Stimulated activated CD4-positive, alpha-beta T cell treated with anti-CD3 and anti-CD28 coated beads, Interleukin-4, amount 100 ng/mL, for 4 hours (primary cell): ENCODE measurements around the gene MTMR12.
"Not testable (repeated sequence)": the region's sequence is repeated elsewhere in the genome, so short reads cannot be mapped to it uniquely, and the experiment has no call there.

Source experiments
- DNase-seq, 2 experiments: peaks; one replicate each; pipeline ENCODE4 v3.0.0-alpha.2; 2020

MTMR12 gene

DNA sequence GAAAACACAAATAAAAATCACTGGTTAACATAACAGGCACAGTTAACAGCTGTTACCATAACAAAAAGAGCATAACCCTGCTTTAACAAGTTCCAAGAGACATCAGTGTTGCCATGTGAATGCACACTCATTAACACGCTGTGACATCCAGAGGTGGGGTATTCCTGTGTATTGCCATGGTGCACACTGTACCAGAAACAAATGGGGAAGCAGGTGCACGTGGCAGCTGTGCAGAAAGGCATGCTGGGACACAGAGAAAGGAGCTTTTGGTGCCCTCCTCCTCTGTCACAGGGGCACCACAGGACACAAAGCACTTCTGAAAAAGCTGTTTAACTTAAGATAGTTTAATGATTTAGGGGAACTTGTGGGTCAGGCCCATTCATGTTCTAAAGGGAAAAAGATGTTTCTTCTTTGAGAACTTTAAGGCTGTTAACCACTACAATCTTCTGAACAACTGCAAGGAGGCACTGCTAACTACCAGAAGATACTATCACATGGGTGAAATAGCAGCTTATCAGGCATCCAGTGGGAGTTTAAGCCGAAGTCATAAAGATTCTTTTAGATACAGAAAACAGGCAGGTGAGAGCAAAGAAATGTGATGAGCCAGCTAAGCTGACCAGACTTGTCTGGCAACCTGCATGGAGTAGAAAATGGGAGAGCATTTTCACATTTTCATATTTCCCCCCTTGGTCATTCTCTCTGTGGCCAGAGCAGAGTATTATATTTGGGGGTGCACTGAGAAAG is 82.2 kb downstream of the MTMR12 start:
- DNase-seq: no peak

- no peak for DNase-seq
These were observed 83.2 kb downstream of the MTMR12 start for GRCh38 chr5:32229586-32229985.

DNA sequence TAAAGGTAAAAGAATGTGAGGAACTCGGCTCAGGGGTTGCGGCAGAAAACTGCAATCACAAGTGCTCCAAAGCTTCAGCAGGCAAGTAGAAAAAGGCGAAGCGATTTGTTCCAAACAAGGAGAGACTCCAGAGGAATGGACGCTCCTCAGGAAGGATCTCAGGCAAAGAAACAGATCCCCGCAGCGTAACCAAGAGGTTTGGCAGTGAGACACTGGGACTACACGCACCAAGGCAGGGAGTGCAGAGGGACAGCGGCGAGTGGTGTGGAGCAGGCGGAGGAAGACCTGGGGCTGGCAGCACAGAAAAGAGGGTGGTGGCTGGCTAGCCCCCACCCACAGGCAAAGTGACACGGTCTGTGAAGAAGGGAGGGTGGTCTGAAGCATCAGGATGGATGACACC is 83.9 kb downstream of the MTMR12 start:
- no peak for DNase-seq

- no peak for DNase-seq
These were observed 87.3 kb downstream of the MTMR12 start for GRCh38 chr5:32225445-32225844.

- DNase-seq: no peak
These were observed 88.6 kb downstream of the MTMR12 start for GRCh38 chr5:32223972-32224609.

DNA sequence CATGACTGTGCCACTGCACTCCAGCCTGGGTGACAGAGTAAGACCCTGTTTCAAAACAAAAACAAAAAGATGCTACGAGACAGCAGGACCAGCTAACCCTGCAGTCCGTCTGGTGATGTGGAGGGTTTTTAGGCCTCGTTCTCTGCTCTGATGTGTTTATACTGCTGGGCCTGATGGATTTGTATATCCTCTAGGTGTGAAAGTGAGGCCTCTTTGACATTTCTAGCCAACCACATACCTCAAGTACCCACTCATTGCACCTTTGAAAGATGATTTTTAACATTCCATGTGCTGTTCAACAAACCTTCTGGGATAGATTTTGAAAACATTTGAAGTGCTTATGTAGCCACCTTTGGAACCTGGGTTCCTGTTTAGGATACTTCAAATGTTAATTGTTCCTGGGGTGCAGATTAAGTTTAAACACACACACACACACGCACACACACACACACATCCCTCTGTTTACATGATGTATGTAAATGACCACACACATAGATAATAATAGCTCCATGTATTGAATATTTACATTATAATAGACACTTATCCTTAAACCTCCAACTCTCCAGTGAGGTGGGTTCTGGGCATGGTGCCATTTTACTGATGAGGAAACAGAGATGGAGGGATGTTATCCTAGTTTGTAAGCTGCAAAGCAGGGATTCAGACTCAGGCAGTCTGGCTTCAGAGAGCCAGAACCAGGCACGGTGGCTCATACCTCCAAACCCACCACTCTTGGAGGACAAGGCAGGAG is 89.8 kb downstream of the MTMR12 start:
- no peak for DNase-seq

- no peak for DNase-seq
These were observed 94.8 kb downstream of the MTMR12 start for GRCh38 chr5:32217886-32218396.

- DNase-seq: not testable (repeated sequence)
These were observed 98.4 kb downstream of the MTMR12 start for GRCh38 chr5:32214344-32214743.

DNA sequence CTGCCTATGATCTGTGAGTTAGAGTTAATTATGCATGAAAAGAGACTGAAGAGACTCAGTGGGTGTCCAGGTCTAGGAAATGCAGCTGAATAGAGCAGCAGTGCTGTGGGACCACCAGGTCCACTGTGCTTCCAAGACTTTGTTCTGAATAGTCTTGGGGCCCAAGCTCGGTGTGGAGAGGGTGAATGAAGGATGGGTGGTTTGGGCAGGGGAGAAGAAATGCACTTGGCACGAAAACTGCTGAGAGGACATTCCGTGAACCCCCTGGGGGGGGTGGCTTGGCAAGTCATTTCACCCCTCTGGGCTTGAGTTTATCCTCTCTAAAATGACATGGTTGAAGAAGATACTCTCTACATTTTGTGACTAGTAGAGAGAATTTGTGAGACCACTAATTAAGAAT is 102.6 kb downstream of the MTMR12 start:
- no peak for DNase-seq

GRCh38 chr5:32208837-32209236 is 103.9 kb downstream of the MTMR12 start:
- not testable (repeated sequence) for DNase-seq

- no peak for DNase-seq
These were observed 105.4 kb downstream of the MTMR12 start for GRCh38 chr5:32207355-32207634.

DNA sequence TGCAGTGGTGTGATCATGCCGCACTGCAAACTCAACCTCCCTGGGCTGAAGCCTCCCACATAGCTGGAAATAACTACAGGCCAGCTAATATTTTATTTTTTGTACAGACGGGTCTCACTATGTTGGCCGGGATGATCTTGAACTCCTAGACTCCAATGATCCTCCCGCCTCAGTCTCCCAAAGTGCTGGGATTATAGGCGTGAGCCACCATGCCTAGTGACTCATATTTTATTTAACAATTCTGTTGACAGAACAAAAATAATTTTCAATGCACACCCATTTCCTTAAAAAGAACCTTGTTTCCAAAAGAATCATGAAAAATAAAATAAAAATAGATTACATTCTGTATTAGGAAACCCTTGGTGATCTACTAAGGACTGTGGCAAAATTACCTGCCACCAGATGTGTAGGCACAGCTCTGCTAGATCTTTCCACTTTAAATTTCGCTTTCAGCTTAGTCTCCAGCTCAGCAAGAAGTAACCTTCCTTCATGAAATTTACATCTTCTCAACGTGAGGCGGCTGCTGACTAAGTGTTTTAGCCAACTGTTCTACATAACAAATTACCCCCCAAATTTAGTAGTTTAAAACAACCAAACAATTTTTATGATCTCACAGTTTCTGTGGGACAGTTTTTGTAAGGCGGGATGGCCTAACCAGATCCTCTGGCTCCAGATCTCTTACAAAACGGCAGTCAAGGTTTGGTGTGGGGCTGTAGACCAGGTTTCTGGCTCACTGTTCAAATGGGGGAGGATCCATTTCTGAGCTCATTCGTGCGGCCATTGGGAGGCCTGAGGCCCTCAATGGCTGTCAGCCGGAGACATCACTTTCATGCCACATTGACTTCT is 106.0 kb downstream of the MTMR12 start:
- DNase-seq: no peak

- no peak for DNase-seq
These were observed 106.7 kb downstream of the MTMR12 start for GRCh38 chr5:32206053-32206452.

DNA sequence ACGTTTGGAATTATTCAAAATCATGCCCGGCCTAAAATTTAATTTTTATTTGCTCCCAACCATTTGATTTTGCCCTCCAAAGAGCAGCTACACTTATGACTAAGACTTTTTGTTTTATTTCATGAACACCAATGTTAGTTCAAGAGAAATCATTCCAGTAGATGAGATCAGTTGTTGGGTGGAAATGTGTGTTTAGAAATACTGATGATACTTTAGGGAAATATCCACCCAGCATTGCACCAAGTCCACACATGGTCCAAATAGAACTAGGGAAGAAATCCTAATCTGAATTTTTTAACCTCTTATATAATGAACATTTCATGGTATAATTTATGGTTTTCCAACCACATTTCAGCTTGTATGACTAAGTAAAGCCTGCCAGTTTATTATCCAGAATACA is 110.3 kb downstream of the MTMR12 start:
- no peak for DNase-seq

GRCh38 chr5:32201122-32201753 is 111.5 kb downstream of the MTMR12 start:
- DNase-seq: no peak

- no peak for DNase-seq
These were observed 115.7 kb downstream of the MTMR12 start for GRCh38 chr5:32197032-32197431.

GRCh38 chr5:32195265-32195664 is 117.5 kb downstream of the MTMR12 start:
- no peak for DNase-seq

DNA sequence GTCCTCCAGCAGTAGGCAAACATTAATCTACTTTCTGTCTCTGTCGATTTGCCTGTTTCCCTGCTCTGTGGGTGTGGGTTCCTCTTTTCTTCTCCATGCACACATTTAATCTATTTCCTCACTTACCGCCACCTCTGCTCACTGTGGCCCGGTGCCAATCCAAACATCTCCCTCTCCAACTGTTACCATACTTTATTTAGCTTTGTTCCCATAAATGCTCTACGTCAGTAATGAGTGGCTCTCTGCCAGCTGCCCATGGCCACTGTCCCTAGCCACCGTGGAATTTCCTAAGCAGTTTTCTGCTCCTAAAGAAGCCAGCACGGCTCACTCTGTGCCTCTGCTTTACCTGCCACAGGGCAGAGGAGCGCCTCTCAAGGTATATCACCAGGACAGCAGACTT is 119.1 kb downstream of the MTMR12 start:
- no peak for DNase-seq

DNA sequence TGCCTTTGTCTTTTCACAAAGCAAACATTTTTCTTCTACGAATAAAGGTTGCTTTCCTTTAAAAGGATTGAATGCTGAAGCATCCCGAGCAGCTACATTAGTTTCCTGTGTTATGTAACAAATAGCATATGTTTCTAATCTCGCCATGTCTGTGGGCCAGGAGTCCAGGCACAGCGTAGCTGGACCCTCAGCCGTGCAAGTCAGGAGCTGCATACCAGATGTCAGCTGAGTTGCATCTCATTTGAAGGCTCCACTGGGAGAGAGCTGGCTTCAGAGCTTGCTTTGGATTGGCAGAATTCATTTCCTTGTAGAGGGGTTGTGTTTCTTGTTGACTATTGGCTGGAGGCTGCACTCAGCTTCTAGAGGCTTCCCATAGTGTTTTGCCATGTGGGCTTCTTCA is 122.6 kb downstream of the MTMR12 start:
- no peak for DNase-seq

DNA sequence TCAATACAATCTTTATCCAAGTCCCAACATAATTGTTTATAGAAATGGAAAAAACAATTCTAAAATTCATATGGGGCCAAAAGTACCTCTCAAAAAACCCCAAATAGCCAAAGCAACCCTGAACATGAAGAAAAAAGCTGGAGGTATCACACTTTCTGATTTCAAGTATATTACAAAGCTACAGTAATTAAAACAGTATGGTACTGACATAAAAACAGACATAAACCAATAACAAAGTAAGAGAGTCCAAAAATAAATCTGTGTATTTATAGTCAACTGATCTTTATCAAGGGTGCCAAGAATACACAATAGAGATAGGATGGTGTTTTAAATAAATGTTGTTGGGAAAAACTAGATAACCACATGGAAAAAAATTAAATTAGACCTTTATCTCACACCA is 125.1 kb downstream of the MTMR12 start:
- no peak for DNase-seq

DNA sequence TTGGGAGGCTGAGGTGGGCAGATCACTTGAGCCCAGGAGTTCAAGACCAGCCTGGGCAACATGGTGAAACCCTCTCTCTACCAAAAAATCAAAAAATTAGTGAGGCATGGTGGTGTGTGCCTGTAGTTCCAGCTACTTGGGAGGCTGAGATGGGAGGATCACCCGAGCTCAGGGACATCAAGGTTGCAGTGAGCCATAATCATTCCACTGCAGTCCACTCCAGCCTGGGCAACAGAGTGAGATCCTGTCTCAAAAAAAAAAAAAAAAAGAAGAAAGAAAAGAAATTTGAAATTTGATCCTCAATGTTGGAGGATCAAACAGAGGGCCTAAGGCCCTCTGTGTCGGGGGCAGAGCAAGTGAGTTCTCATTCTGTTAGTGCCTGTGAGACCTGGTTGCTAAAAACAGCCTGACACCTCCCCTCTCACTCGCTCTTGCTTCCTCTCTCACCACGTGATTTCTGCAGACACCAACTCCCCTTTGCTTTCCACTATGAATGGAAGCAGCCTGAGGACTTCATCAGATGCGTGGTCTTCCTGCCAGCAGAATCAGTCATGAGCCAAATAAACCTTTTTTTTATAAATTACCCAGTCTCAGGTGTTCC is 130.2 kb downstream of the MTMR12 start:
- DNase-seq: no peak
